OCI-LY7 (cell line): Measurements from ENCODE around the gene SNX32.

Source experiments
- CTCF ChIP-seq: fragments of 200-600 bp; sonication (generic); conservative IDR thresholded peaks from 2 replicates; pipeline ENCODE4 v1.5.1; 2014; ENCODE audit warnings: mild to moderate bottlenecking, antibody characterized with exemption, low read length, moderate library complexity, mixed read lengths
- EZH2phosphoT487 ChIP-seq: fragments of 200-600 bp; sonication (generic); IDR thresholded peaks from 2 replicates; pipeline ENCODE4 v1.6.1; 2018; ENCODE audit warnings: low read depth, borderline replicate concordance, mild to moderate bottlenecking, mixed run types, antibody characterized with exemption, low read length, moderate library complexity, mixed read lengths

DNA sequence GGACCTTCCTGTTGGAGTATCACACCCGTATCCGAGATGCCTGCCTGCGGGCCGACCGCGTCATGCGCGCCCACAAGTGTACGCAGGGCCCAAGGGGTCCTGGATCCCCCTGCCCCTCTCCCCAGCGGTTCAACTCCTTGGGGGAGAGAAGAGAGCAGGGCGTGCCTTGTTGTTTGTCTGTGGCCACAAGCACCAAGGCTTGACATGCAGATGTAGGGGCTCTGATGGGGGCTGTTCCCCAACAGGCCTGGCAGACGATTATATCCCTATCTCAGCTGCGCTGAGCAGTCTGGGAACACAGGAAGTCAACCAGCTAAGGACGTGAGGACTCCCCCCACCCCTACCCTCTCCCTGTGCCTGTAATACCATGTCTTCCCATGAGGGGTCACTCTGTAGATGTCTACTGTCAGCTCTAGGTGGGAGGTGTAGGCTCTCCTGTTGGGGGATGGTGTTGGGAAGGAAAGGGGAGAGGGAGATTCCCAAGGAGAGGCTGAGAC, 17.4 kb downstream of the SNX32 start:
- TF ChIP-seq CTCF (peak; percentile 78), EZH2phosphoT487 (no peak)
